OCI-LY3 (cell line): ENCODE measurements around the gene WNK4.

ENCODE experiments used
- EZH2phosphoT487 ChIP-seq: fragments of 200-600 bp; shearing (Covaris generic); IDR thresholded peaks from 2 replicates; pipeline ENCODE4 v1.6.1; 2018; ENCODE audit warnings: antibody characterized with exemption, mixed run types, low read depth
- TF ChIP-seq, protein P1 (sequence below): fragments of 200-600, 300-600 bp; sonication (generic); IDR thresholded peaks from 2 replicates; pipeline ENCODE4 v1.5.1; 2014; ENCODE audit warnings: antibody characterized with exemption, low read length, low read depth

DNA sequence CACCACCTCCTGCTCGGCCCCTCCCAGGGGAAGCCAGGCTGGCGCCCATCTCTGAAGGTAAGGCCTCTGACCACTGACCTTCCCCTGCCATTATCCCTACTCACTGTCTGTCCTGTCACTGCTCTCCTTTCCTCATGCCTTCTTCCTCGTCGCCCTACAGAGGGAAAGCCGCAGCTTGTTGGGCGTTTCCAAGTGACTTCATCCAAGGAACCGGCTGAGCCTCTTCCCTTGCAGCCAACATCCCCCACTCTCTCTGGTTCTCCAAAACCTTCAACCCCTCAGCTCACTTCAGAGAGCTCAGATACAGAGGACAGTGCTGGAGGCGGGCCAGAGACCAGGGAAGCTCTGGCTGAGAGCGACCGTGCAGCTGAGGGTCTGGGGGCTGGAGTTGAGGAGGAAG lies 15.1 kb downstream of the WNK4 start:
- TF ChIP-seq, protein P1, sequence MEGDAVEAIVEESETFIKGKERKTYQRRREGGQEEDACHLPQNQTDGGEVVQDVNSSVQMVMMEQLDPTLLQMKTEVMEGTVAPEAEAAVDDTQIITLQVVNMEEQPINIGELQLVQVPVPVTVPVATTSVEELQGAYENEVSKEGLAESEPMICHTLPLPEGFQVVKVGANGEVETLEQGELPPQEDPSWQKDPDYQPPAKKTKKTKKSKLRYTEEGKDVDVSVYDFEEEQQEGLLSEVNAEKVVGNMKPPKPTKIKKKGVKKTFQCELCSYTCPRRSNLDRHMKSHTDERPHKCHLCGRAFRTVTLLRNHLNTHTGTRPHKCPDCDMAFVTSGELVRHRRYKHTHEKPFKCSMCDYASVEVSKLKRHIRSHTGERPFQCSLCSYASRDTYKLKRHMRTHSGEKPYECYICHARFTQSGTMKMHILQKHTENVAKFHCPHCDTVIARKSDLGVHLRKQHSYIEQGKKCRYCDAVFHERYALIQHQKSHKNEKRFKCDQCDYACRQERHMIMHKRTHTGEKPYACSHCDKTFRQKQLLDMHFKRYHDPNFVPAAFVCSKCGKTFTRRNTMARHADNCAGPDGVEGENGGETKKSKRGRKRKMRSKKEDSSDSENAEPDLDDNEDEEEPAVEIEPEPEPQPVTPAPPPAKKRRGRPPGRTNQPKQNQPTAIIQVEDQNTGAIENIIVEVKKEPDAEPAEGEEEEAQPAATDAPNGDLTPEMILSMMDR: no peak
- no peak for TF ChIP-seq EZH2phosphoT487
